H1 (cell line): ENCODE results near the gene PPP4R3A. TPM values are rescaled to one million over a fixed set of nuclear protein-coding genes. Genes with fewer than 3 reads are reported as not detected.

Experiments used
- CTCF ChIA-PET: fragments of 300-600 bp; sonication (Branson Sonifier 250); formaldehyde crosslinking; loops from one replicate; lab custom pipeline; 2021; ENCODE audit not compliant: partially characterized antibody; lab: Charles Lee
- POLR2A ChIA-PET: fragments of 300-600 bp; sonication (Branson Sonifier 250); formaldehyde crosslinking; loops from one replicate; lab custom pipeline; 2021; ENCODE audit warnings: inconsistent platforms; ENCODE audit not compliant: partially characterized antibody; lab: Charles Lee
- DNase-seq, 2 experiments: peaks; one replicate each; pipeline versions ENCODE4 v3.0.0 to v3.0.0-alpha.2; 2010 to 2022; ENCODE audit warnings: low spot score in 2 of 2, low read depth in 1 of 2, mixed read lengths in 1 of 2
- FAIRE-seq: peaks from 2 replicates; lab custom pipeline; 2011; peaks lifted over from hg19 to GRCh38; lab: Jason Lieb, UNC
- H2AFZ ChIP-seq: 2 replicates; pipeline ENCODE4 v1.8.1; 2012; ENCODE audit warnings: low read length, inconsistent platforms
- H2AK5ac ChIP-seq: 2 replicates; pipeline ENCODE4 v1.6.1; 2013; ENCODE audit warnings: low read depth, low read length
- H2BK120ac ChIP-seq: replicated peaks from 2 replicates; pipeline ENCODE3; 2013; ENCODE audit warnings: low read depth, low read length, inconsistent platforms
- H2BK12ac ChIP-seq: 2 replicates; pipeline ENCODE4 v1.6.1; 2013; ENCODE audit warnings: low read depth, low read length
- H2BK15ac ChIP-seq: 2 replicates; pipeline ENCODE4 v1.6.1; 2013; ENCODE audit warnings: low read length
- H2BK20ac ChIP-seq: 2 replicates; pipeline ENCODE4 v1.6.1; 2013; ENCODE audit warnings: low read length
- H2BK5ac ChIP-seq: 2 replicates; pipeline ENCODE4 v1.6.1; 2013; ENCODE audit warnings: low read depth, low read length
- H3K14ac ChIP-seq: 2 replicates; pipeline ENCODE4 v1.6.1; 2013; ENCODE audit warnings: inconsistent platforms; ENCODE audit not compliant: insufficient read length
- H3K18ac ChIP-seq: 2 replicates; pipeline ENCODE4 v1.6.1; 2013; ENCODE audit warnings: low read length; ENCODE audit errors: extremely low read depth
- H3K23ac ChIP-seq: 2 replicates; pipeline ENCODE4 v1.6.1; 2013; ENCODE audit warnings: inconsistent platforms; ENCODE audit not compliant: insufficient read length
- H3K23me2 ChIP-seq: 2 replicates; pipeline ENCODE4 v1.6.1; 2013; ENCODE audit warnings: low read depth, low read length
- H3K27ac ChIP-seq: 2 replicates; pipeline ENCODE4 v1.6.1; 2011; ENCODE audit warnings: low read depth, low read length, inconsistent platforms
- H3K27me3 ChIP-seq, 4 experiments: replicated peaks in 1 of 4; 1 replicate in 1 of 4; 2 replicates in 3 of 4; pipeline versions ENCODE4 v1.6.1 to v1.8.1; 2011 to 2013; ENCODE audit warnings: low read length in 3 of 4, mild to moderate bottlenecking in 3 of 4, inconsistent platforms in 2 of 4, mixed read lengths in 2 of 4, moderate library complexity in 1 of 4; ENCODE audit not compliant: control insufficient read depth in 3 of 4, insufficient read depth in 3 of 4; ENCODE audit errors: extremely low read depth in 1 of 4
- H3K36me3 ChIP-seq, 4 experiments: 2 replicates each; pipeline versions ENCODE4 v1.6.1 to v1.8.1; 2011 to 2013; ENCODE audit warnings: mild to moderate bottlenecking in 4 of 4, low read length in 3 of 4, moderate library complexity in 2 of 4, control low read depth in 1 of 4, inconsistent platforms in 1 of 4; ENCODE audit not compliant: insufficient read depth in 4 of 4, control insufficient read depth in 2 of 4
- H3K4ac ChIP-seq: replicated peaks from 2 replicates; pipeline ENCODE3; 2013; ENCODE audit warnings: low read length, low read depth, mixed read lengths, inconsistent platforms; ENCODE audit not compliant: insufficient read length
- H3K4me1 ChIP-seq, 4 experiments: replicated peaks in 1 of 4; 1 replicate in 1 of 4; 2 replicates in 3 of 4; pipeline versions ENCODE4 v1.6.1 to v1.8.1; 2011 to 2013; ENCODE audit warnings: low read length in 3 of 4, inconsistent platforms in 2 of 4, mixed read lengths in 1 of 4; ENCODE audit not compliant: insufficient read depth in 4 of 4, control insufficient read depth in 3 of 4
- H3K4me2 ChIP-seq, 2 experiments: 2 replicates each; pipeline versions ENCODE4 v1.6.1 to v1.8.1; 2011 to 2013; ENCODE audit warnings: low read depth in 2 of 2, low read length in 2 of 2, control low read depth in 1 of 2, inconsistent platforms in 1 of 2, mild to moderate bottlenecking in 1 of 2; ENCODE audit not compliant: insufficient read depth in 1 of 2
- H3K4me3 ChIP-seq, 4 experiments: fragments of 200-600, 300-600 bp in 1 of 4; sonication (generic), shearing (Covaris generic), sonication (Bioruptor Twin) in 1 of 4; 2 replicates each; pipeline versions ENCODE4 v1.5.1 to v1.8.1; 2011 to 2016; ENCODE audit warnings: low read length in 4 of 4, low read depth in 3 of 4, control low read depth in 2 of 4, inconsistent platforms in 2 of 4, mild to moderate bottlenecking in 2 of 4, mixed read lengths in 1 of 4, moderate library complexity in 1 of 4; ENCODE audit not compliant: insufficient read depth in 2 of 4; ENCODE audit errors: extremely low read depth in 1 of 4
- H3K56ac ChIP-seq: replicated peaks from 2 replicates; pipeline ENCODE3; 2013; ENCODE audit warnings: low read depth, mild to moderate bottlenecking, mixed read lengths, low read length, inconsistent platforms; ENCODE audit not compliant: insufficient read length
- H3K79me1 ChIP-seq: 2 replicates; pipeline ENCODE4 v1.6.1; 2013; ENCODE audit warnings: low read depth, low read length, control low read depth
- H3K79me2 ChIP-seq, 2 experiments: 2 replicates each; pipeline versions ENCODE4 v1.6.1 to v1.8.1; 2012 to 2013; ENCODE audit warnings: low read length in 2 of 2, mild to moderate bottlenecking in 2 of 2, inconsistent platforms in 1 of 2; ENCODE audit not compliant: insufficient read depth in 2 of 2, control insufficient read depth in 1 of 2
- H3K9ac ChIP-seq, 4 experiments: replicated peaks in 1 of 4; 1 replicate in 1 of 4; 2 replicates in 3 of 4; pipeline versions ENCODE4 v1.6.1 to v1.8.1; 2011 to 2013; ENCODE audit warnings: low read depth in 3 of 4, low read length in 3 of 4, control low read depth in 2 of 4, mild to moderate bottlenecking in 2 of 4, moderate library complexity in 2 of 4, inconsistent platforms in 1 of 4; ENCODE audit errors: extremely low read depth in 1 of 4
- H3K9me3 ChIP-seq, 2 experiments: 2 replicates each; pipeline versions ENCODE4 v1.6.1 to v1.8.1; 2012 to 2013; ENCODE audit warnings: mild to moderate bottlenecking in 2 of 2, moderate library complexity in 2 of 2, control low read depth in 1 of 2, inconsistent platforms in 1 of 2, low read depth in 1 of 2, low read length in 1 of 2, mixed read lengths in 1 of 2; ENCODE audit not compliant: insufficient read depth in 2 of 2
- H4K20me1 ChIP-seq, 2 experiments: replicated peaks in 1 of 2; 2 replicates each; pipeline versions ENCODE3 to v1.8.1; 2011 to 2013; ENCODE audit warnings: inconsistent platforms in 2 of 2, low read length in 2 of 2, mild to moderate bottlenecking in 1 of 2; ENCODE audit not compliant: insufficient read depth in 2 of 2, control insufficient read depth in 1 of 2
- H4K5ac ChIP-seq: 2 replicates; pipeline ENCODE4 v1.6.1; 2013; ENCODE audit warnings: low read length, low read depth, mixed read lengths, inconsistent platforms; ENCODE audit not compliant: insufficient read length
- H4K8ac ChIP-seq: 2 replicates; pipeline ENCODE4 v1.8.0; 2013; ENCODE audit warnings: mild to moderate bottlenecking, moderate library complexity, low read length, inconsistent platforms; ENCODE audit not compliant: insufficient read depth; ENCODE audit errors: extremely low read depth
- H4K91ac ChIP-seq: replicated peaks from 2 replicates; pipeline ENCODE3; 2013; ENCODE audit warnings: low read length, mixed read lengths, inconsistent platforms; ENCODE audit not compliant: insufficient read length
- whole genome bisulfite sequencing, 2 experiments: shearing (Covaris generic) in 1 of 2; methylation state at CpG; one replicate each; pipeline versions ENCODE4 v1.1.6 to v1.1.7; 2013 to 2015; ENCODE audit warnings: low lambda C conversion rate in 2 of 2, mixed read lengths in 2 of 2, inconsistent platforms in 1 of 2, low coverage in 1 of 2, missing lambda C conversion rate in 1 of 2; ENCODE audit not compliant: insufficient replicate concordance in 2 of 2, insufficient coverage in 1 of 2, insufficient read length in 1 of 2; ENCODE audit errors: extremely low coverage in 1 of 2, missing lambda C conversion rate in 1 of 2; 5-methylcytosine and 5-hydroxymethylcytosine counted together
- polyA plus RNA-seq, 7 experiments: library from polyadenylated mRNA; depleted of rRNA in 3 of 7; stranded (reverse) in 5 of 7; unstranded in 2 of 7; fragments of >200 nt in 5 of 7; fragments of 200-250 nt in 2 of 7; gene quantifications; 1 replicate in 5 of 7; 2 replicates in 1 of 7; 4 replicates in 1 of 7; pipeline versions ENCODE4 v1.2.1 to v1.2.3, GENCODE V29; 2011 to 2013; ENCODE audit warnings: missing spikeins in 2 of 7, mixed read lengths in 2 of 7
- total RNA-seq: library from RNA; stranded (reverse); fragmentation: NEBNext Ultra II Directional; extraction: Animal tissue kit (Norgen Biotek cat#: 25700); gene quantifications from 2 replicates; pipeline ENCODE4 v1.2.1, GENCODE V29; 2021

The PPP4R3A gene
- total and polyA plus RNA-seq, 2 of the 8 experiments (the other 6 are each of a cell fraction or from before 2014, with no cell fraction given) = 31.7 to 122 TPM

GRCh38 chr14:91503000-91503504 lies 7.1 kb downstream of the PPP4R3A start:
- H3K14ac ChIP-seq = no peak overlapping the region
- peaks cover 0 to 42% (median 4%) of the 10 kb centered on the region in 4 experiments; a peak in 4 of 8 replicates for H3K36me3 ChIP-seq
- no peak overlapping the region for H2BK12ac ChIP-seq
- no peak overlapping the region for H3K4ac ChIP-seq
- H3K4me1 ChIP-seq = no peaks in the 10 kb centered on the region
- H3K4me2 ChIP-seq = no peak overlapping the region
- no peak overlapping the region for H3K27ac ChIP-seq
- no peaks in the 10 kb centered on the region for H3K23me2 ChIP-seq
- peaks cover 13 to 20% of the 10 kb centered on the region in 2 experiments for H4K20me1 ChIP-seq
- no peak overlapping the region for H4K5ac ChIP-seq
- H3K18ac ChIP-seq = no peak overlapping the region
- H2BK15ac ChIP-seq = no peak overlapping the region
- H3K27me3 ChIP-seq = no peaks in the 10 kb centered on the region
- no peak overlapping the region for H2BK120ac ChIP-seq
- no peak overlapping the region for H3K56ac ChIP-seq
- H3K9me3 ChIP-seq = no peaks in the 10 kb centered on the region
- CTCF ChIA-PET = interaction anchor here (0.6 to 1.2 kb wide), 3 partner anchors 76 to 495 kb away, joined by 3 read pairs; no protein-coding TSS in a partner anchor
- DNase-seq (no peak), FAIRE-seq (no peak)
- H3K9ac ChIP-seq = no peak overlapping the region
- POLR2A ChIA-PET = interaction anchor here (0.6 to 3.4 kb wide), 2 partner anchors 7 to 348 kb away, joined by 3 to 23 read pairs; partner anchors contain the start of gene PPP4R3A
- no peak overlapping the region for H4K8ac ChIP-seq
- no peak overlapping the region for H3K4me3 ChIP-seq
- no peak overlapping the region for H4K91ac ChIP-seq
- no peak overlapping the region for H2AK5ac ChIP-seq
- H3K79me1 ChIP-seq = no peaks in the 10 kb centered on the region; the same call in 1 of the 2 replicates
- peaks cover 56 to 96% of the 10 kb centered on the region in 2 experiments for H3K79me2 ChIP-seq
- 95% methylated on average over 4 of the region's 4 CpGs; no CpG with 5 or more reads in 1 of the 2 experiments for WGBS, 2 experiments
- no peak overlapping the region for H2BK20ac ChIP-seq
- H2AFZ ChIP-seq = no peak overlapping the region
- H2BK5ac ChIP-seq = no peak overlapping the region
- no peak overlapping the region for H3K23ac ChIP-seq
